Astrocyte (in vitro differentiated cells and primary cell): Measurements from ENCODE around the gene SGSM1.

Experiments used
- CTCF ChIP-seq: IDR thresholded peaks from 2 replicates; pipeline ENCODE4 v1.5.1; 2011; ENCODE audit warnings: low read depth, mild to moderate bottlenecking, inconsistent platforms, low read length, moderate library complexity; ENCODE audit not compliant: insufficient read depth
- EZH2 ChIP-seq: IDR thresholded peaks from 2 replicates; pipeline ENCODE4 v1.6.1; 2012; ENCODE audit warnings: mild to moderate bottlenecking, low read length, inconsistent platforms; ENCODE audit not compliant: insufficient read depth

DNA sequence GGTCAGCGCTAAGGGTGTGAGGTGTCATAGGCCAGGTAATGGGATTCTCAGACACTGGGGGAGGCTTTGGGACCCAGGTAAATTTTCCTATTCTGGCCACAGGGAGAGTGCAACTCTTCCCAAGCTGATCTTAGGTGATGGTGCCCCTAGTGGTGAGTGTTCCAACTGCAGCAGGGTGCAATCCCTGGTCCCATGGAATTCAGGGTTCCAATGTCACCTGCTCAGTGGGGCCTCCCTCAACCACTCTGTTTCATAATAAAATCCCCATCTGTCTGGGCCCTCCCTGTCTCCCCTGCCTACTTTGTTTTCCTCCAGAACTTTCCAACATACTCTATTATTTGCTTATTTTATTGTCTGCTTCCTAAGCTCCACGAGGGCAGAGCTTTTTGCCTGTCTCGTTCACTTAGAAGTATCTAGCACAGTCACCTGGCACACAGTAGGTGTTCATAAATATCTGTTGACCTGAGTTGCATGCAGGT is 2.9 kb upstream of the SGSM1 start:
- TF ChIP-seq CTCF (peak; percentile 88), EZH2 (no peak)
